GM23338 (cell line): Measurements from ENCODE around the gene CNOT4. TPM values are rescaled to one million over a fixed set of nuclear protein-coding genes. Genes with fewer than 3 reads are reported as not detected.

Experiments
- ATAC-seq: fragments of 200-7000 bp; cut with Tn5 transposase; 3 replicates; pipeline ENCODE4 v1.9.1; 2020
- DNase-seq: peaks from one replicate; pipeline ENCODE4 v3.0.0-alpha.2; 2015; ENCODE audit warnings: low spot score
- H2AFZ ChIP-seq: fragments of 200-600 bp; sonication (generic); 2 replicates; pipeline ENCODE4 v1.8.0; 2016; ENCODE audit warnings: antibody characterized with exemption, mild to moderate bottlenecking, moderate library complexity
- H3F3A ChIP-seq: fragments of 200-600 bp; sonication (generic); replicated peaks from 2 replicates; pipeline ENCODE4 v1.8.0; 2017; ENCODE audit warnings: antibody characterized with exemption, mixed run types, low read depth
- H3K27ac ChIP-seq: fragments of 200-600 bp; sonication (generic); 2 replicates; pipeline ENCODE4 v1.6.1; 2016; ENCODE audit warnings: low read depth
- H3K27me3 ChIP-seq: fragments of 200-600 bp; sonication (generic); 2 replicates; pipeline ENCODE4 v1.8.0; 2016; ENCODE audit warnings: mild to moderate bottlenecking, mixed run types, moderate library complexity; ENCODE audit not compliant: insufficient read depth
- H3K36me3 ChIP-seq: fragments of 200-600 bp; sonication (generic); 2 replicates; pipeline ENCODE4 v1.8.0; 2016; ENCODE audit warnings: mild to moderate bottlenecking; ENCODE audit not compliant: insufficient read depth
- H3K4me1 ChIP-seq: fragments of 200-600 bp; sonication (generic); 2 replicates; pipeline ENCODE4 v1.8.0; 2016; ENCODE audit warnings: mild to moderate bottlenecking, moderate library complexity; ENCODE audit not compliant: insufficient read depth
- H3K4me2 ChIP-seq: fragments of 200-600 bp; sonication (generic); 2 replicates; pipeline ENCODE4 v1.7.1; 2017; ENCODE audit warnings: mixed run types
- H3K4me3 ChIP-seq: fragments of 200-600 bp; sonication (generic); 2 replicates; pipeline ENCODE4 v1.6.1; 2016; ENCODE audit warnings: mixed run types
- H3K79me2 ChIP-seq: fragments of 200-600 bp; sonication (generic); replicated peaks from 2 replicates; pipeline ENCODE4 v1.8.0; 2017; ENCODE audit warnings: mild to moderate bottlenecking; ENCODE audit not compliant: insufficient read depth
- H3K9me2 ChIP-seq: fragments of 200-600 bp; sonication (generic); 2 replicates; pipeline ENCODE4 v1.8.0; 2017; ENCODE audit not compliant: insufficient read depth
- H4K20me1 ChIP-seq: fragments of 200-600 bp; sonication (generic); replicated peaks from 2 replicates; pipeline ENCODE4 v1.8.0; 2017; ENCODE audit warnings: mild to moderate bottlenecking; ENCODE audit not compliant: insufficient read depth
- H3K27ac Mint-ChIP-seq: 2 replicates; pipeline ENCODE4 v1.8.0; 2020; ENCODE audit warnings: inconsistent platforms, mild to moderate bottlenecking, moderate library complexity, mixed read lengths
- H3K27me3 Mint-ChIP-seq: 3 replicates; pipeline ENCODE4 v1.8.0; 2022; ENCODE audit warnings: low read depth, mild to moderate bottlenecking, moderate library complexity, mixed read lengths, inconsistent platforms; ENCODE audit not compliant: insufficient read depth, poor library complexity
- H3K36me3 Mint-ChIP-seq: 3 replicates; pipeline ENCODE4 v1.8.0; 2021; ENCODE audit warnings: low read depth, mild to moderate bottlenecking, inconsistent platforms, moderate library complexity, mixed read lengths
- H3K4me1 Mint-ChIP-seq: 3 replicates; pipeline ENCODE4 v1.8.0; 2020; ENCODE audit warnings: mild to moderate bottlenecking, inconsistent platforms, mixed read lengths
- H3K4me3 Mint-ChIP-seq: 3 replicates; pipeline ENCODE4 v1.8.0; 2021; ENCODE audit warnings: moderate library complexity, mild to moderate bottlenecking, inconsistent platforms, mixed read lengths
- H3K9me3 Mint-ChIP-seq: 3 replicates; pipeline ENCODE4 v1.8.0; 2020; ENCODE audit warnings: moderate library complexity, mild to moderate bottlenecking, inconsistent platforms, mixed read lengths
- CREB1 ChIP-seq: fragments of 250-450 bp; sonication (Bioruptor Pico); IDR thresholded peaks from 2 replicates; pipeline ENCODE4 v1.5.0; 2020; ENCODE audit warnings: low read depth, mild to moderate bottlenecking, moderate library complexity
- CTCF ChIP-seq, 2 experiments: fragments of 200-600 bp in 1 of 2; sonication (generic) in 1 of 2; conservative IDR thresholded peaks; 2 replicates each; pipeline versions ENCODE4 v1.5.1 to v1.6.1; 2016 to 2017; ENCODE audit warnings: antibody characterized with exemption in 2 of 2, low read depth in 2 of 2, mild to moderate bottlenecking in 2 of 2, moderate library complexity in 1 of 2
- EZH2 ChIP-seq: fragments of 200-600 bp; sonication (generic); IDR thresholded peaks from one replicate; pipeline ENCODE4 v1.8.0; 2017; ENCODE audit warnings: antibody characterized with exemption, mild to moderate bottlenecking, low read depth; ENCODE audit not compliant: unreplicated experiment
- EZH2phosphoT487 ChIP-seq: fragments of 200-600 bp; sonication (generic); IDR thresholded peaks from one replicate; pipeline ENCODE4 v1.8.1; 2018; ENCODE audit warnings: antibody characterized with exemption; ENCODE audit not compliant: unreplicated experiment
- JUNB ChIP-seq: IDR thresholded peaks from one replicate; pipeline ENCODE4 v1.6.1; 2016; ENCODE audit warnings: antibody characterized with exemption; ENCODE audit not compliant: unreplicated experiment
- NANOG ChIP-seq: IDR thresholded peaks from 2 replicates; pipeline ENCODE4 v1.6.1; 2016; ENCODE audit warnings: antibody characterized with exemption, borderline replicate concordance
- POLR2AphosphoS5 ChIP-seq: IDR thresholded peaks from 2 replicates; pipeline ENCODE4 v1.6.1; 2016; ENCODE audit warnings: antibody characterized with exemption, low read depth
- REST ChIP-seq: IDR thresholded peaks from one replicate; pipeline ENCODE4 v1.6.1; 2018; ENCODE audit warnings: antibody characterized with exemption; ENCODE audit not compliant: unreplicated experiment
- STAT1 ChIP-seq: IDR thresholded peaks from one replicate; pipeline ENCODE4 v1.6.1; 2016; ENCODE audit warnings: antibody characterized with exemption; ENCODE audit not compliant: unreplicated experiment
- ZNF114 ChIP-seq: fragments of 250-450 bp; sonication (Bioruptor Pico); IDR thresholded peaks from 2 replicates; pipeline ENCODE4 v1.5.0; 2020; ENCODE audit warnings: mild to moderate bottlenecking, moderate library complexity
- ZNF331 ChIP-seq: fragments of 250-450 bp; sonication (Bioruptor Pico); IDR thresholded peaks from 2 replicates; pipeline ENCODE4 v1.5.0; 2020; ENCODE audit warnings: low read depth, mild to moderate bottlenecking, moderate library complexity
- ZNF462 ChIP-seq: fragments of 250-450 bp; sonication (Bioruptor Pico); IDR thresholded peaks from 2 replicates; pipeline ENCODE4 v1.5.0; 2020; ENCODE audit warnings: mild to moderate bottlenecking, moderate library complexity
- polyA plus RNA-seq: library from polyadenylated mRNA; unstranded; fragments of >200 nt; fragmentation: Nextera tagmentation; extraction: Ambion mirVana; gene quantifications from 2 replicates; pipeline ENCODE4 v1.2.1, GENCODE V29; 2016
- total RNA-seq: library from RNA; depleted of rRNA; stranded (reverse); fragments of >200 nt; shearing (Covaris generic); gene quantifications from 2 replicates; pipeline ENCODE4 v1.2.3, GENCODE V29; 2014
- TF ChIP-seq, protein P1 (sequence below): IDR thresholded peaks from 2 replicates; pipeline ENCODE4 v1.6.1; 2016; ENCODE audit warnings: antibody characterized with exemption

Gene CNOT4
- total and polyA plus RNA-seq, 2 experiments from 2014 or later: 18.9 to 26.2 TPM

DNA sequence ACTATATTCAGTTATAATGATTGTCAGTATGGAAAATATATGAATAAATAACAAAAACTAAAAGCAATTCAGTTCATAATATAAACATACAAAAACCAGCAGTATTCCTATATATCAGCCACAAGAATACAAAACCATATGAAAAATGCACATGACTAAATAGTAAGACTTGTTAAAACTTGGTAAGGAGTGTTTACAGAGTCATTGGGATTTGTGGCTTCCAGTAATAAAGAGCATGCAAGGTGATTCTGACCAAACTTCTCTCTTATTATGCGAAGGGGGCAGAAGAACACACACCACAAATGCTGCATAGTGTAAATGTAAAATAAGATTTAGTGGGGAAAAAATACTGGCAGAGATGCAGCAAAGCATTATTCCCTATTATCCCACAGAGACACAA is 8.8 kb upstream of the CNOT4 start:
- Mint-ChIP-seq H3K27me3 (peaks cover 5% of the 10 kb centered on the region), H3K4me1 (0 out of 3 replicates have a peak, but pooled peaks cover 5% of the 10 kb centered on the region), H3K9me3 (no peaks in the 10 kb centered on the region), H3K36me3 (no peaks in the 10 kb centered on the region), H3K27ac (no peak overlapping the region), H3K4me3 (no peak overlapping the region)
- Histone ChIP-seq H2AFZ (peak overlapping the region; percentile 72; the same call in 1 of the 2 replicates), H3K4me3 (no peak overlapping the region), H3K9me2 (no peaks in the 10 kb centered on the region), H3K27me3 (no peaks in the 10 kb centered on the region), H3K79me2 (no peaks in the 10 kb centered on the region), H3K36me3 (no peaks in the 10 kb centered on the region), H3K4me2 (no peak overlapping the region), H3K27ac (no peak overlapping the region), H3F3A (no peaks in the 10 kb centered on the region), H3K4me1 (no peaks in the 10 kb centered on the region; the same call in 1 of the 2 replicates), H4K20me1 (no peaks in the 10 kb centered on the region)
- TF ChIP-seq STAT1 (no peak), POLR2AphosphoS5 (no peak), ZNF462 (CRISPR knock-in tag) (no peak), EZH2 (no peak), EZH2phosphoT487 (no peak), REST (no peak), CREB1 (CRISPR knock-in tag) (no peak), CTCF (conservative IDR thresholded peaks at IDR 0.05; ENCODE audit: low read depth in 2 of 2) (no peak), NANOG (no peak), ZNF331 (no peak), ZNF114 (CRISPR knock-in tag) (no peak), JUNB (no peak)
- TF ChIP-seq, protein P1, sequence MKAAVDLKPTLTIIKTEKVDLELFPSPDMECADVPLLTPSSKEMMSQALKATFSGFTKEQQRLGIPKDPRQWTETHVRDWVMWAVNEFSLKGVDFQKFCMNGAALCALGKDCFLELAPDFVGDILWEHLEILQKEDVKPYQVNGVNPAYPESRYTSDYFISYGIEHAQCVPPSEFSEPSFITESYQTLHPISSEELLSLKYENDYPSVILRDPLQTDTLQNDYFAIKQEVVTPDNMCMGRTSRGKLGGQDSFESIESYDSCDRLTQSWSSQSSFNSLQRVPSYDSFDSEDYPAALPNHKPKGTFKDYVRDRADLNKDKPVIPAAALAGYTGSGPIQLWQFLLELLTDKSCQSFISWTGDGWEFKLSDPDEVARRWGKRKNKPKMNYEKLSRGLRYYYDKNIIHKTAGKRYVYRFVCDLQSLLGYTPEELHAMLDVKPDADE: no peak
- no peak for ATAC-seq
- no peak for DNase-seq
